H9 (cell line): ENCODE data around the gene ANKRD42. TPM values are rescaled to one million over a fixed set of nuclear protein-coding genes. Genes with fewer than 3 reads are reported as not detected.

Experiments
- DNase-seq: peaks from one replicate; pipeline ENCODE4 v3.0.0-alpha.2; 2017
- H2AFZ ChIP-seq: one replicate; pipeline ENCODE4 v1.6.1; 2013; ENCODE audit warnings: mild to moderate bottlenecking, low read length, control low read depth, moderate library complexity
- H2AK5ac ChIP-seq: 2 replicates; pipeline ENCODE4 v1.6.1; 2013; ENCODE audit warnings: low read length, control low read depth, mixed read lengths; ENCODE audit not compliant: insufficient read length
- H2BK120ac ChIP-seq: one replicate; pipeline ENCODE4 v1.6.1; 2013; ENCODE audit warnings: low read depth, mild to moderate bottlenecking, low read length, control low read depth, inconsistent platforms; ENCODE audit not compliant: poor library complexity, severe bottlenecking
- H2BK12ac ChIP-seq: 2 replicates; pipeline ENCODE4 v1.6.1; 2013; ENCODE audit warnings: low read length, control low read depth, mixed read lengths, low read depth; ENCODE audit not compliant: insufficient read length
- H2BK15ac ChIP-seq: 2 replicates; pipeline ENCODE4 v1.6.1; 2013; ENCODE audit warnings: low read depth, low read length, control low read depth
- H2BK20ac ChIP-seq: one replicate; pipeline ENCODE4 v1.6.1; 2013; ENCODE audit warnings: low read depth, mild to moderate bottlenecking, low read length, control low read depth, inconsistent platforms; ENCODE audit not compliant: poor library complexity, severe bottlenecking
- H2BK5ac ChIP-seq: 2 replicates; pipeline ENCODE4 v1.6.1; 2013; ENCODE audit warnings: low read length, control low read depth, mixed read lengths; ENCODE audit not compliant: insufficient read length
- H3K14ac ChIP-seq: 2 replicates; pipeline ENCODE4 v1.6.1; 2013; ENCODE audit warnings: low read length, control low read depth; ENCODE audit not compliant: insufficient read depth
- H3K18ac ChIP-seq: 2 replicates; pipeline ENCODE4 v1.6.1; 2013; ENCODE audit warnings: low read depth, mild to moderate bottlenecking, mixed read lengths, low read length, control low read depth; ENCODE audit not compliant: insufficient read length
- H3K23ac ChIP-seq: 2 replicates; pipeline ENCODE4 v1.6.1; 2013; ENCODE audit warnings: low read length, control low read depth, mixed read lengths, low read depth; ENCODE audit not compliant: insufficient read length
- H3K23me2 ChIP-seq: 2 replicates; pipeline ENCODE4 v1.6.1; 2013; ENCODE audit warnings: low read depth, mild to moderate bottlenecking, mixed read lengths, low read length, control low read depth; ENCODE audit not compliant: insufficient read length, poor library complexity, severe bottlenecking
- H3K27ac ChIP-seq: 2 replicates; pipeline ENCODE4 v1.5.1; 2013; ENCODE audit warnings: low read length, control low read depth, mixed read lengths, low read depth; ENCODE audit not compliant: insufficient read length
- H3K27me3 ChIP-seq: 2 replicates; pipeline ENCODE4 v1.6.1; 2013; ENCODE audit warnings: low read length, control low read depth, inconsistent platforms; ENCODE audit not compliant: insufficient read depth
- H3K4ac ChIP-seq: 2 replicates; pipeline ENCODE4 v1.6.1; 2013; ENCODE audit warnings: low read depth, mild to moderate bottlenecking, control low read depth, inconsistent platforms, low read length, moderate library complexity
- H3K4me1 ChIP-seq: 2 replicates; pipeline ENCODE4 v1.6.1; 2013; ENCODE audit warnings: low read length, control low read depth, inconsistent platforms; ENCODE audit not compliant: insufficient read depth
- H3K4me2 ChIP-seq: 2 replicates; pipeline ENCODE4 v1.6.1; 2013; ENCODE audit warnings: low read length, control low read depth, mixed read lengths; ENCODE audit not compliant: insufficient read length, insufficient read depth
- H3K56ac ChIP-seq: 2 replicates; pipeline ENCODE4 v1.6.1; 2013; ENCODE audit warnings: low read depth, mild to moderate bottlenecking, mixed read lengths, low read length, control low read depth; ENCODE audit not compliant: insufficient read length
- H3K79me1 ChIP-seq: 2 replicates; pipeline ENCODE4 v1.6.1; 2013; ENCODE audit warnings: low read depth, mild to moderate bottlenecking, moderate library complexity, low read length, control low read depth, inconsistent platforms; ENCODE audit not compliant: insufficient read depth, poor library complexity, severe bottlenecking
- H3K79me2 ChIP-seq: 2 replicates; pipeline ENCODE4 v1.6.1; 2013; ENCODE audit warnings: low read length, control low read depth, inconsistent platforms; ENCODE audit not compliant: insufficient read depth
- H3K9ac ChIP-seq: 2 replicates; pipeline ENCODE4 v1.6.1; 2013; ENCODE audit warnings: low read length, control low read depth, mixed read lengths; ENCODE audit not compliant: insufficient read length; ENCODE audit errors: extremely low read depth
- H3K9me3 ChIP-seq: one replicate; pipeline ENCODE4 v1.6.1; 2013; ENCODE audit warnings: low read depth, low read length, inconsistent platforms; ENCODE audit not compliant: control insufficient read depth
- H3T11ph ChIP-seq: one replicate; pipeline ENCODE4 v1.6.1; 2013; ENCODE audit warnings: mild to moderate bottlenecking, low read length, control low read depth, inconsistent platforms
- H4K20me1 ChIP-seq: one replicate; pipeline ENCODE4 v1.6.1; 2013; ENCODE audit not compliant: control insufficient read depth, insufficient read length, insufficient read depth
- H4K5ac ChIP-seq: 2 replicates; pipeline ENCODE4 v1.6.1; 2013; ENCODE audit warnings: low read depth, mild to moderate bottlenecking, mixed read lengths, low read length, control low read depth; ENCODE audit not compliant: insufficient read length
- H4K8ac ChIP-seq: replicated peaks from 2 replicates; pipeline ENCODE4 v1.6.1; 2013; ENCODE audit warnings: low read length, control low read depth, mixed read lengths, low read depth; ENCODE audit not compliant: insufficient read length
- H4K91ac ChIP-seq: 2 replicates; pipeline ENCODE4 v1.6.1; 2013; ENCODE audit warnings: low read depth, mild to moderate bottlenecking, moderate library complexity, mixed read lengths, low read length, control low read depth; ENCODE audit not compliant: insufficient read length
- H3K27ac Mint-ChIP-seq, 3 experiments: 2 replicates in 2 of 3; 3 replicates in 1 of 3; pipeline ENCODE4 v1.8.0; 2020 to 2021; ENCODE audit warnings: mixed read lengths in 3 of 3, mild to moderate bottlenecking in 1 of 3, moderate library complexity in 1 of 3
- H3K27me3 Mint-ChIP-seq: 2 replicates; pipeline ENCODE4 v1.8.0; 2021; ENCODE audit warnings: low read depth, mild to moderate bottlenecking, moderate library complexity, mixed read lengths
- H3K36me3 Mint-ChIP-seq, 3 experiments: 2 replicates in 2 of 3; 3 replicates in 1 of 3; pipeline ENCODE4 v1.8.0; 2020 to 2021; ENCODE audit warnings: low read depth in 3 of 3, mixed read lengths in 3 of 3; ENCODE audit not compliant: insufficient read depth in 1 of 3
- H3K4me1 Mint-ChIP-seq, 2 experiments: 2 replicates each; pipeline ENCODE4 v1.8.0; 2020; ENCODE audit warnings: mixed read lengths in 2 of 2
- H3K4me3 Mint-ChIP-seq, 2 experiments: 2 replicates in 1 of 2; 3 replicates in 1 of 2; pipeline ENCODE4 v1.8.0; 2020 to 2021; ENCODE audit warnings: mild to moderate bottlenecking in 2 of 2, mixed read lengths in 2 of 2, moderate library complexity in 1 of 2
- H3K9me3 Mint-ChIP-seq, 2 experiments: 2 replicates in 1 of 2; 3 replicates in 1 of 2; pipeline ENCODE4 v1.8.0; 2020; ENCODE audit warnings: mild to moderate bottlenecking in 2 of 2, mixed read lengths in 2 of 2, moderate library complexity in 1 of 2
- CTCF ChIP-seq: fragments of 200-600 bp; sonication (generic); conservative IDR thresholded peaks from 3 replicates; pipeline ENCODE4 v1.8.0; 2021; ENCODE audit warnings: antibody characterized with exemption, mild to moderate bottlenecking
- WGBS: extraction: QIAGEN DNeasy Blood & Tissue Kit; methylation state at CpG from one replicate; pipeline ENCODE4 v1.1.7; 2013; ENCODE audit warnings: missing lambda C conversion rate, low lambda C conversion rate, mixed read lengths; ENCODE audit not compliant: insufficient read length; ENCODE audit errors: extremely low coverage; 5-methylcytosine and 5-hydroxymethylcytosine counted together
- total RNA-seq: library from RNA; stranded (reverse); gene quantifications from 2 replicates; pipeline ENCODE4 v1.2.1, GENCODE V29; 2021

The ANKRD42 gene
- total RNA-seq, 1 experiment from 2014 or later = 4.9 TPM

- no peak overlapping the region for H2AK5ac ChIP-seq
- no peak overlapping the region for H3K9ac ChIP-seq
- WGBS = no CpG with 5 or more reads among the region's 1 CpG
- no peak for TF ChIP-seq CTCF
- H3K27me3 ChIP-seq = 0 out of 2 replicates have a peak, but pooled peaks cover 2% of the 10 kb centered on the region
- H4K5ac ChIP-seq = no peak overlapping the region
- no peaks in the 10 kb centered on the region for H4K20me1 ChIP-seq
- no peak overlapping the region for H3K4me2 ChIP-seq
- H4K8ac ChIP-seq = no peak overlapping the region
- no peak overlapping the region for H3T11ph ChIP-seq
- DNase-seq = no peak
- no peak overlapping the region for H3K27ac ChIP-seq
- H3K23me2 ChIP-seq = no peaks in the 10 kb centered on the region
- no peak overlapping the region for H4K91ac ChIP-seq
- H2BK120ac ChIP-seq = no peak overlapping the region
- H3K36me3 Mint-ChIP-seq = no peaks in the 10 kb centered on the region
- no peak overlapping the region for H2BK12ac ChIP-seq
- no peaks in the 10 kb centered on the region; the same call in 1 of the 2 replicates for H3K27me3 Mint-ChIP-seq
- no peak overlapping the region for H2BK20ac ChIP-seq
- no peak overlapping the region for H3K23ac ChIP-seq
- no peaks in the 10 kb centered on the region for H3K4me1 ChIP-seq
- no peak overlapping the region for H2BK5ac ChIP-seq
- no peak overlapping the region for H3K14ac ChIP-seq
- H3K56ac ChIP-seq = no peak overlapping the region
- no peak overlapping the region for H2AFZ ChIP-seq
- H3K27ac Mint-ChIP-seq = peak overlapping the region in 1 of 3 experiments; percentile 6; a peak in 1 of 7 replicates
- no peaks in the 10 kb centered on the region for H3K79me1 ChIP-seq
- no peak overlapping the region for H3K18ac ChIP-seq
- no peak overlapping the region for H2BK15ac ChIP-seq
- no peak overlapping the region for H3K4me3 Mint-ChIP-seq
- no peaks in the 10 kb centered on the region for H3K79me2 ChIP-seq
- H3K4ac ChIP-seq = no peak overlapping the region
- no peaks in the 10 kb centered on the region for H3K9me3 ChIP-seq
- no peaks in the 10 kb centered on the region for H3K4me1 Mint-ChIP-seq
- H3K9me3 Mint-ChIP-seq = no peaks in the 10 kb centered on the region
These were observed 29.0 kb downstream of the ANKRD42 start for GRCh38 chr11:83222499-83222898.
